ENCODE measurements around the gene B3GLCT.

DNA sequence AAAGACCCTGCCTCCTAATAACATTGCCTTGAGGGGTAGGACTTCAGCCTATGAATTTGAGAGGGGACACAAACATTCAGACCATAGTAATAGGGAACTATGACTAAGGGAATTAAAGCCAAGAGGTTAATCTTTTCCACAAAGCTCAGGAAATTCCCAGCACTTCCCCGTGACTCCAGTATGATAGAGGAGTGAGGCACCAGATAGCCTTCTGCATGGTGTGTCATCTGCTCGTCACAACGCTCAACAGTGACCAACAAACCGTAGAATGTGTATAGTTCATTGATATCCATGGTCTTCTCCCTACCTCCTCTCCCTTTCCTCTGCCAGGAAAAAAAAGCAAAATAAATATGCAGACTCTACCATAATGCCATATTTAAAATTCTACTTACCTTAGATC is 64.4 kb downstream of the B3GLCT start:
- TF ChIP-seq CTCF (IDR thresholded peaks at IDR 0.05) (no peak), POLR2A (IDR thresholded peaks at IDR 0.05) (no peak)

All from esophagus squamous epithelium (tissue), 4 donors.